Anterior cingulate cortex (tissue), 58 donors: ENCODE results near the gene WNT8A.
A peak's percentile ranks its signal among the peaks of the same experiment; 100 is the strongest.

Experiments
- DNase-seq, 58 donors: peaks; one replicate each; lab custom pipeline; 2025; lab: John Stamatoyannopoulos, UW

Gene WNT8A

DNA sequence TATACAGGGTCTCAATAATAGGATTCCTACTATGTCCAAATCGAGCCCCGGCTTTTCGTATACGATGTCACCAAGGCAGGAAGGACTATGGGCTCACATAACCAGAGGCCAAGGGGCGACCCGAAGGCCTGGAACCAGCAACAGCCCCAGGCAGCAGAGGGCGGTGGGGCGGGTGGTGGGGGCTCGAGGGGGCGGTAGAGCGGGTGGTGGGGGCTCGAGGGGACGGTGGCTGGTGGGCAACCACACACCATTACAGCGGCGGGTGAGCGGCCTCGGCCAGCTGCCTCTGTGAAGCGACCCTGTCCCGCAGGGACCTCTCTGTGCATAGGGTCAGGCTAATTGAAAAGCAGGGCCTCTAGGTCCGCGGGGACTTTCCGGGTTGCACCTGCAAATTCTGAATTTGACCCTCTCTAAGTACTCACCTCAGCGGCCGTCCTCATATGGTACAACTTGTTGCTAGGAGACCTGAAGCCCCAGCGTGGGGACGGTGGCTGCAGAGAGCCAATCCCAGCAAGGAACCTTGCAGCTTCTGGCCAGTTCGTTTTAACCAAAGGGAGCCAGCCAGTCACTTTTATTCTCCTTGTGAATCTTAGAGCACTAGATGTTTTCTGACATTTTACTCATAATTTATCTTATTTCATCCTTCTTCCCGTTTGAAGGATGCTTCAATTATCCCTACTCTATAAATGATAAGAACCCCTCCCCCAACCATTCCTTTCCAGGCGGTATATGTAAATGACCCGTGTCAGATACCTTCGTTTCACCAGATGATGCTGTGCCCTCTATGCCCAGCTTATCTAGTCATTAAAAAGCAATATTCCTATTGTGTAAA lies 55.3 kb downstream of the WNT8A start, which contains the start of gene NME5:
NME5 (minus strand) TSS at position 480 of the 832 bp plus-strand sequence. CDS start 648 bp downstream, outside the sequence.
- DNase-seq: peak in 57 of 58 donors; percentile 10 to 86 (median 54)

DNA sequence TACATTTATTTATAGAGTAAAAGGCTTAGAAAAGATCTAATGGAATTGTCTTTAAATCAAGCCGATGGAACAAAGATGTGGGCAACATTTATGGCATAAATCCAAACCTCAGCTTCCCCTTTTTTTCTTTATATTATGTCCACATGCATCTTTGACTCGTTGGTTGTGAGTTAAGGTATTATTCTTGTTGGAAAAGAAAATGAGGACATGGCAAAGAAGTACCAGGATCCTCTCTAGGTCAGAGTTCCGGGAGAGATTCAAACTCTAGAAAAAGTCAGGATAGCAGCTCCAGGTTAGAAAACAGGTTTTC lies 55.9 kb downstream of the WNT8A start:
- DNase-seq: no peak

DNA sequence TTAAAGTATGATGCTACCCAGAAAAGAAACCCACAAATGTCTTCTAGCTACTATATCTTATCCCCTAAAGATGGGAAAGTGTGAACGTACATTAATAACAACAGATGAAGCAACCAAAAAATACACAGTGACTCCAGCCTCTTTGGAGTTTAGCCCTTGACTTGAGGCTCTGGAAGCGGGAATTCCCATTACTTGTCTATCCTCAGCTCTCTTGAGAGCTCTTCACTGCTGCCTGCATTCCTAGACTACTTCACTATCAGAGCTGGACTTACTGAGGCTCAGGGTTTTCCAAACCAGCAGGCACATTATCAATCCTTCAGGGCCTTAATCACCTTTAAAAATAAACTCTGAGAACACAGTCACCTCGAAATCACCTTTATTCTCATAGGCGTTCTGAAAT lies 56.4 kb downstream of the WNT8A start:
- DNase-seq: no peak
